HG02798 (cell line): ENCODE measurements around the gene MUC6.
A peak's percentile ranks its signal among the peaks of the same experiment; 100 is the strongest.

ENCODE experiments used
- ATAC-seq: cut with Tn5 transposase; IDR thresholded peaks from one replicate; pipeline ENCODE4 v1.9.1; 2021; ENCODE audit warnings: mild to moderate bottlenecking; ENCODE audit not compliant: unreplicated experiment, poor library complexity

The MUC6 gene

DNA sequence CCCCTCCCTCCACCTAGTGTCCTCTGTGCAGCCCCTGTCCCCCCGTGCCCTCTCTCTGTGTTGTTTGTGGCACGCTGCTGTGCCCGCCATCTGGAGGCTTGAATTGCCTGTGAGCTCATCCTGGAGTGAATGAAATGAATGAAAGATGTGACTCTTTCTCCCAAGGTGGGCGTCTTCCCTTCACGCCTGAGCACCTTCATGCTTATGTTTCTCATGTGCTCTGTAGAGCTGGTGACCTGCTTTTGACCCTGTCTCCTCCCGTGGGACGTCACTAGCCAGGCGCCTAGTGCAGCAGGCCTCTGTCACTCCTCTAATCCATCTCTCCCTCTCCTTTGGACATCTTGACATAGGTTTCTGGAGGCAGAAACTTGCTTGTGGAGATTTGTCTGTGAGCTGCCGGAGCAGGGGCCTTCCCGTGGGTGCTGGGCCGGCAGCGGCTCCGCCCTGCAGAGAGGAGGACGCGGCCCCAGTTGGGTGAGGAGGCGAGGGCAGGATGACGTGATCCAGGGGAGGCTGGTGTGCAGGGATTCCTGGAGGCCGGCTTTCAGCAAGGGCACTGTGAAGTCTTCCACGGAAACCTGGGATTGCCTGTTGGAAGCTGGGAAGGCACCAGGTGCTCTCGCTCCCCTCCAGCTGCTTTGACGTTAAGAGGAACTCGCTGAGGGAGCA lies 40.6 kb downstream of the MUC6 start:
- peak; percentile 54 for ATAC-seq

DNA sequence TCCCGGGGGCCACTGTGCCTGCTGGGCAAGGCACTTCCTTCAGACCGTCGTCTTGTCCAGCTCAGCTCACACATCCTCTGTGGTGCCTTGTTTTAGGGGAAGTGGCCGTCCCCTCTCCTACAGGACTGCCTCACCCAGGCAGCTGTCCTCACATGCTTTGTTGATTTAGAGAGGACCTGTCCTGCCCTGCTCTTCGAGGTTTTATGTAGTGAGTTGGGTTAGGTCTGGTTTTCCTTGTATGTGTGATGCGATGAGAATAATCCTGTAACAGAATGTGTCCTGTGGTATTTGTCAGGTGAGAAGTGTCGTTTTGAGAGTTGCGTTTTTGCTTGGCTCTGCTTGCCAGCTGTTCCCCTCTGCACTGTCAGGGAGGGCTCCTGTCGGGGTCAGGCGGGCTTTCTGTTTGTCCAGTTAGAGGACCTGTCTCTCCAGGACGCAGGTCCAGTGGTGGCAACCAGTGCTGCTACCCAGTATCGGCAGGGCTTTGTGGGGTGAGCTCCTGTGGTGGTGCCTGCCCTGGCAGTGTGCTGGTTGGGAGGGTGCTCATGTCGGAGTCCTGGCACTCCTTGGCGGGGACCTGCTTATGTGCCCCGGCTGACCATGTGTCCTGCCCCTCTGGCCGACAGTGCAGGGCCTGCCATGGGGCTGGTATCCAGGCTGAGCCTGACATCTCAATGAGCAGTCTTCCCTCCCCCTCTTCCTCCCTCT lies 41.3 kb downstream of the MUC6 start:
- no peak for ATAC-seq

DNA sequence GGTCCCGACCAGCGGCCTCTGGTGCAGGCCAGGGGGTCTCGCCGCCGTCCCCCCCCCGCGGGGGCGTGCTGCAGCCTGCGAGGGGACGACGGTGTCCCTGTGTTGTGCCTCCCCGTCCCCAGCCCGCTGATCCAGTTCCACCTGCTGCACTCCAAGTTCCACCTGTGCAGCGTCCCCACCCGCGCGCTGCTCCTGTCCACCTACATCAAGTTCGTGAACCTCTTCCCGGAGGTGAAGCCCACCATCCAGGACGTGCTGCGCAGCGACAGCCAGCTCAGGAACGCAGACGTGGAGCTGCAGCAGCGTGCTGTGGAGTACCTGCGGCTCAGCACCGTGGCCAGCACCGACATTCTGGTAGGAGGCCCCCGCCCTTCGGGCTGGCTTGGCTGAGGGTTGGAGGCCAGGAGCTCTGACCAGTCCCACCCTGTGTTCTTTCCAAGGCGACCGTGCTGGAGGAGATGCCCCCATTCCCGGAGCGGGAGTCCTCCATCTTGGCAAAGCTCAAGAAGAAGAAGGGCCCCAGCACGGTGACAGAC lies 42.8 kb downstream of the MUC6 start:
- ATAC-seq = no peak

DNA sequence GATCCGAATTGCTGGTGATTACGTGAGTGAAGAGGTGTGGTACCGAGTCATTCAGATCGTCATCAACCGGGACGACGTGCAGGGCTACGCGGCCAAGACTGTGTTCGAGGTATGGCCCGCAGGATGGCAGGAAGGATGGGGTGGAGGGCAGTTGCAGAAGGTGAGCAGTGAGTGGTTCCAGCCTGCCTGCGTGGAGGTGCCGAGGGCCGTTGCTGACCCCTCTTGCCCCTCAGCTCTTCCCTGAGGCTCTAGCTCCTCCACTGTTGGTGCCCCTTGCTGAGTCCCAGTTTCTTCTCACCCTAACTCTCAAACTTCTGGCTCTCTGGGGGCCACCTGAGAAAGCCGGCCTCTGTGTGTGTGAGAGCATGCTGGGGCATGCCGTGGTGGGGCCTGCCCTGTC lies 43.9 kb downstream of the MUC6 start:
- no peak for ATAC-seq

DNA sequence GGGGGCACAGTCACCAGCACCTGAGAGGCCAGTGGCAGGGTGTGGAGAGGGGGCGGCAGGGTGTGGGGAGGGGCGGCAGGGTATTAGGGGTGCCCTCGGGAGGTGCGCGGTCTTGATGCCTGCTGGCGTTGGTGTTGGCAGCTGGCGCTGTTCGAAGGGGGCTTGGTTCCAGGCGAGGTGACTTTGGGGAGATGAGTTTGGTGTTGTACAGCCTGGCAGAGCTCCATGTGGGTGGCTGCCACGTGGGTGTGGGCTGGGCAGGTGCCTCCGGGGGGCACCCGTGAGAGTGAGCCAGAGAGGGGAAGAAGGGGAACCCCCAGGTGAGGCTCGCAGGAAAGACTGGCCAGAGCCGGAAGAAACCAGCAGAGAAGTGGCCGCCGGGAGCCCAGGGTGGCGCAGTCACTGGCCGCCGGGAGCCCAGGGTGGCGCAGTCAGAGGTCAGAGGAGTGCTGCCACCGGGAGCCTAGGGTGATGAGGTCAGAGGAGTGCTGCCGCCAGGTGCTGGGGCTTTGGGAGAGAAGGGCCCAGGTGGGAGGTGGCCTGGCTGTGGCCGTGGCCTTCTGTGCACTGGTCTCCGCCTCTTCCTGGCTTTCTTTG lies 44.7 kb downstream of the MUC6 start:
- no peak for ATAC-seq

DNA sequence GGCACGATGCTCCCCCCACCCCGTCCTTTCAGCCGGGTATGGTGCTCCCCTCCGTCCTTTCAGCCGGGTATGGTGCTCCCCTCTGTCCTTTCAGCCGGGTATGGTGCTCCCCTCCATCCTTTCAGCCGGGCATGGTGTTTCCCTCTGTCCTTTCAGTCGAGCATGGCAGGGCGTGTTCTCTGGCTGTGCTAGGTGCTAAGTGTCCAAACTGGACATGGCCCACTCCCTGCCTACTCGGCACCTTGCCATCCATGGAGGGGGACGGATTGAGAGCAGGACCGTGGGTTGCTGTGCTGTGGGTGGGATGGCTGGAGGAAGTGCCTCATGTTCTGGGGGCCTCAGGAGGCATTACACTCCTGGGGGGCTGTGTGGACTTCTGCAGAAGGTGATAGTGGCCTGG lies 45.5 kb downstream of the MUC6 start:
- ATAC-seq = no peak

DNA sequence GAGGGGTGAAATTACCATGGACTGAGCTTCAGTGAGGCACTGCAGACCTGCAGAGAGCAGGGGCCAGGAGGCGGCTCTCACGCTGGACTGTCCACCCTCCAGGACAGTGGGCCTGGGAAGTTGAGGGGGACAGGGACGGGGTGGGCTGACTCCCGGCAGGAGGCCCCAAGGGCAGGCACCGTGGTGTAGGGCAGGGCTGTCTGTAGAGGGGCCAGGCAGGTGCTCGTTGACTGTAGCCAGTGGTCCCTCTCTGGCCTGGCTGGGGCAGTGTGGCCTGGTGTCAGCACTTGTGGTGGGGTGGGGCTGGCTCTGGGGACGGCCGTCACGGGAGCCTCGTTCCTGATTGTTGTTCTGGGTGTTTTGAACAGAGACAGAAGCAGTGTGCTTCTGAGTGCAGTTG lies 46.4 kb downstream of the MUC6 start:
- ATAC-seq = no peak

DNA sequence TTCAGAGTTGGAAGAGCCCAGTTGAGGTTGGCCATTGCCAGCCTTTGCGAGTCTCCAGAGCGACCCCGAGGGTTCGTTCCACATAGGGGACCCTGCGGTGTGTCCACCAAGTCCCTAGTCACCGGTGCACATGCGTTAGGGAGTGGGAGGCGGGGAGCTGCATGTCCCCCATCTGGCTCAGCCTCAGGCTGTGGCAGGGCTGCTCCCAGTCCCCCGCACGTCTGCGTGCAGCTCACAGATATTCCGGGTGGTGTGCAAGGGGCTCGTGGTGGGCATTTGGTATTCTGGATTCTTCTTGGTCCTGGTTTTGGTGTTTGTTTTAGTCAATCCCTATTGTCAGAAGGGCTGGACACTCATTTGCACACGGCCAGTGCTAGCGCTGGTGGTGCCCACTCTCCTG lies 48.8 kb downstream of the MUC6 start:
- ATAC-seq = no peak

DNA sequence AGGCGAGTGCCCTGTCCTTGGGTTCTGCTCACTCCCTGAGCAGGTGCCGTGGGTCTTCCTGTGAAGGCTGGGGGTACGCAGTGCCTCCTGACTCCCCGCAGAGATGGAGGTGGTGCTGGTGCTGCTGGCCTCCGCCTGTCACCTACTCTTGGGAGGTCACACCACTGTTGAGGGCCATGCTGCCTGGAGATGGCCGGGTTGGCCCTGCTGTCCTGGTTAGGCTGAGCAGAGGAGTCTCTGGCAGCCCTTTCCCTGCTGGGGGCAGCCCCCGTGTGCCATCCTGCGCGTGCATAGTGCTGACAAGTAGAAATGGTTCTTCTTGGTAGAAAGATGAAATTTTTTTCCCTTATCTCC lies 49.6 kb downstream of the MUC6 start:
- ATAC-seq = no peak

DNA sequence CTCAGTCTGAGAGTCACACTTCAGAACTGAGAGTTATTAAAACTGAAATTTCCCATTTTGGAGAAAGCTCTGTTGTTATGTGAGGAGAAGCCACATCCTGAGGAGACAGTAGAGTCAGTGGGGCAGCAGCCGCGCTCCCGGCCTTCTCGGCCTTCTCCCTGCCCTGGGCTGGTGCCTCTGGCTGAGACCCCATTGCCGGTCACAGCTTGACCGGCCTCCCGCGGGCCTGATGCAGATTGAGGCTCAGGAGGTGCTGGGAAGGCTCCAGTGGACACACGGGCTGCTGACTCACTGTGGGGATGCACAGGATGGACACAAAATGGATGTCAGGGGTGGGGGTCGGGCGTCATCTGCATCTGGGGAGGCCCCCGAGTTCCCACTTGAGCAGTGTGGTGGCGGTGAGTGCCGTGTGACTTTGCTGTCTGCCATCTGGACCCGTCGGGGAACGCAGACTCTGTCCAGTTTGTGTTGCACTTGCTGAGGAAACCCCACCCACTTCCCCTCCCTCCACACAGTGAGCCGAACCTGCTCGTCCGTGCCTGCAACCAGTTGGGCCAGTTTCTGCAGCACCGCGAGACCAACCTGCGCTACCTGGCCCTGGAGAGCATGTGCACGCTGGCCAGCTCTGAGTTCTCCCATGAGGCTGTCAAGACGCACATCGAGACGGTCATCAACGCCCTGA lies 50.1 kb downstream of the MUC6 start:
- no peak for ATAC-seq

DNA sequence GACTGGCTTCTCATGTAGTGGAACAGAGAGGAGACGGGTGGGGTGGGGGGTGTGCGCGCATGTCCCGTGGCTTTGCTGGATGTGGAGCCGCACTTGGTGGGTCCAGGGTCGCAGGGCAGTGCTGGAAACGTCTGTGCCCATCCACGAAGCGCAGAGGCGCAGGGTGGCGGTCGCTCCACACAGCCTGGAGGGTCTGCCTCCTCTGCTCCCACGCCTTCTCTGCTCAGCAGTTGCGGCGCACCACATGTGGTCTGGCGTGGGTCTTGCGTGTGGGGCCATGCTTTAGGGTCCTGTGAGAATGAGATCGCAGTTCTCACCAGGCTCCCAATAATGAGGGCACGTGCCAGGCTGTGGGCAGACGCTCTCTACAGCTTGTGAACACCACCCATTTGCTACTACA lies 50.7 kb downstream of the MUC6 start:
- no peak for ATAC-seq

DNA sequence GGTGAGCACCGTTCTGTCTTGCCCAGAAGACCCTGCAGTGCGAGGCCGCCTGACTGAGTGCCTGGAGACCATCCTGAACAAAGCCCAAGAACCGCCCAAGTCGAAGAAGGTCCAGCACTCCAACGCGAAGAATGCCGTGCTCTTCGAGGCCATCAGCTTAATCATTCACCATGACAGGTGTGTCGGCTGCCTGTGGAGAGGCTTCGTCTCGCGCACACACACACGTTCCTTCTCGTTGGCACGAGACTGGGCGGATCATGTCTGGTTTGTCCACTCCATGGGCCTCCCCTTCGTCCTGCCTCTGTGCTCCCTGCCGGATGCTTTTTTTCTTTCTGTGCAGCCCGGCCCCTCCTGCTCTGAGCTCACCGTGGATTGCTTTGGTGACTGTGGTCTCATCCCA lies 51.1 kb downstream of the MUC6 start:
- no peak for ATAC-seq

DNA sequence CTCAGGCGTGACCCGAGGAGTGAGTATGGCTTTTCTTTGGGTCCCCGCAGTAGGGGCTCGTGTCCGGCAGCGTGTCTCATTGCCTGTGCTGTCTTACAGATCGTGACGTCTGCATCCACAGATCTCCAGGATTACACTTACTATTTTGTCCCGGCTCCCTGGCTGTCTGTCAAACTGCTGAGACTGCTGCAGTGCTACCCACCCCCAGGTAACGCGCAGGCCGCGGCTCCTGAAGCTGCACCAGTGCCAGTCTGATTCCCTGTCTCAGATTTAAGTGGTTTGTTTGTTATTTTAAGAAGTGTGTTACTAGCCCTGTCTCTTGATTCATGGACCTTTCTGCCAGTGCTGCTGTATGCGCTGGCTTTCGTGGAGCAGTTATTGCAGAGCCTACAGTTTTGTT lies 52.0 kb downstream of the MUC6 start:
- ATAC-seq = no peak

DNA sequence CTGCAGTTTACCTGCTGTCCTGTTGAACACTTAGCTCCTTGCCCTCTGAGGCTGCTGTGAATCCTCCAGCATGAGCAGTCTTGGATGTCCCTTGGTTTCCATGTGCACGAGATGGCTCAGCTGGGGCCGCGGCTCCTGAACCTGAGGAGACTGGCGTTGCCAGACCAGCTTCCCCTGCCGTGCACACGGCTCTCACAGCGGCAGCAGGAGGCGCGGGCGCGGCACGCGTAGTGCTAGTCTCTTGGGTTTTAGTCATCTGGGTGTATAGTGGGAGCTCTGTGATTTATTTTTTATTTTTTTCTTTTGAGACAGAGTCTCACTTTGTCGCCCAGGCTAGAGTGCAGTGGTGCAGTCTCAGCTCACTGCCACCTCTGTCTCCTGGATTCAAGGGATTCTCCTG lies 54.8 kb downstream of the MUC6 start:
- ATAC-seq = no peak

DNA sequence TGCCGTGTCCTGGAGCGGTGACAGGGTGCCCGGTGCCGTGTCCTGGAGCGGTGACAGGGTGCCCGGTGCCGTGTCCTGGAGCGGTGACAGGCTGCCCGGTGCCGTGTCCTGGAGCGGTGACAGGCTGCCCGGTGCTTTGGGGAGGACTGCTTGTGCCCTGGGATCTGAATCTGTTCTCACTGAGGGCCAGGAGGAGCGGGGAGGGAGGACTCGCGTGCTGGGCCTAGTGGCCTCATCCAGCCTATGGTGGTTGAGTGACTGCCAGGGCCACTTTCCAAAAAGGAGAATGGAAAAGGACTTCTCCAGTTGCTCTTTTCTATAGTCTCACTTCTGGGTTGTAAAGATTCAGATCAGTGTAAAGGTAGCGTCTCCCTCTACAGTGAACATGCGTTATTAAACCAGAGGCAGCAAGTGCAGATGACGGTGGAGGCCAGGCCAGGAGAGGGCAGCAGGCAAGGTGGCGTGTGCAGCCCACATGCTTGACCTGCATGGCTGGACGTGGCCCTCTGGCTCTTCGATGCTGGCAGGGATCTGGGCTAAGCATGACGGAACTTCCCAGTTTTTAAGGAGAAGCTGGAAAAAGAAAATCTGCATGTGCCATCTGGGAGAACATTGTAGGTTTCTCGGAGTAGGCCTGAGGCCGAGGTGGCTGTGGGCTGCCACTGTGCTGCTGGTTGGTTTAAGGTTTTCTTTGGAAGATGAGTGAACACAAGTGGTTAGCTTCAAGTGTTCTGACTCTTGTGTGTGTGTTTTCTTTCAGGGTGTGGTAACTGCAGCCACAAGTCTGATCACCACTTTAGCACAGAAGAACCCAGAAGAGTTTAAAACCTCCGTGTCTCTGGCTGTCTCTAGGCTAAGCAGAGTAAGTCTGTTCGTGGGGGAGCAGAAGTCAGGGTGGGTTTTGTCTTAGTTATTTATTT lies 55.8 kb downstream of the MUC6 start:
- no peak for ATAC-seq

DNA sequence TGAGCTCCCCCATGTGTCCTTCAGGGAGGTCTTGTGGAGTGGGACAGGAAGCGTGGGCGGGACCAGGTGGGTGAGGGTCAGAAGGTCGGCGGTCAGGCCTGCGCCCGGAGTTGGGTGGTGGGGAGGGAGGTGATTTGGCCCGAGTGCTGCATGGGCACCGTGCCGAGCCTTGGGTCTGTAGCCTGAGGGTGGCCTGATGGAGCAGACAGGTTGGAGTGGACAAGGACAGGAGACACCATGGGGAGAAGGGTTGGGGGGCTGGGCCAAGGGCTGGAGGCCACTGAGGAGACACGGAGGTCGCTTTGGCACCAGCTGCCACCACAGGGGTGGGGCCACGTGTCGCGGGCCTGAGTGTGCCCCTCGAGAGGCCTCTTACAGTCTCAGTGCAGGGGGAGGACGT lies 57.7 kb downstream of the MUC6 start:
- no peak for ATAC-seq

DNA sequence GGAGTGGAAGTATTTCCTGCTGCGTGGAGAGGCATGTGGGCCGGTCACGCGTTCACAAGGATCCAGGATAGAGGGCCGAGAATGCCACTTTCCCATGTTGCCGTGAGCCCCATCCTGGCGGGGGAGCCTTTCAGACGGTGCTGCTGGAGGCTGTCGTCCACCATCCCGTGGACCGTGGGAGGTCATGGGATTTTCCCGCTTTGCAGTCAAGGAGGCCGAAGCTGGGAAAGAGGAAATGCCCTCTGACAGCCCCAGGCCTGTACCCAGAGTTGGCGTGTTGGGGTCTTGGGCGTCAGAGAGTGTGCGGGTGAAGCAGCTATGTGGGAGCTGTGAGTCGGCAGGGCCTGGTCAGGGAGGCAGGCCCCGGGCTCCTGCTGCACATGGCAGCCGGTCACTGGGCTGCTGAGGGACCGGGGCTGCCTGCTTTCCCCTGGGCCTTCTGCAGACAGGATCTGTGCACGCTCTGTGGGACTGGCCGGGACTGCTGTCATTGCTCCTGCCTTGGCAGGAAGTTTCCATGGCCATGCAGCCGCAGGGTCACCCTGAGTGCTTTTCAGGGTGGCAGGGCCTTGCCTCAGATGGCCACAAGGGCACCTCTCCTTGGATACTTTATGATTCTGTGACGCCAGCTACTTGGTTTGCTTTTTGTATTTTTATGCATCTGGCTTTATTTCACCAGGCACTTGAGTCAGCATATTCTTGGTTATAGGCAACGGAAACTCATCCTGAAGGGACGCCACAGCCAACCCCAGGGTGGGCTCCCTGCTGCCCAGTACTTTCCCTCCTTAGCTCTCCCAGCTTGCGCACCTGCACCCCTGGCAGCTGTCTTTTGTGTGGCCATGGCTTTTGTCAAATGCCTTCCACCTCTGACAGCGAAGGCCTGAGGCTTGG lies 58.4 kb downstream of the MUC6 start:
- ATAC-seq = no peak

DNA sequence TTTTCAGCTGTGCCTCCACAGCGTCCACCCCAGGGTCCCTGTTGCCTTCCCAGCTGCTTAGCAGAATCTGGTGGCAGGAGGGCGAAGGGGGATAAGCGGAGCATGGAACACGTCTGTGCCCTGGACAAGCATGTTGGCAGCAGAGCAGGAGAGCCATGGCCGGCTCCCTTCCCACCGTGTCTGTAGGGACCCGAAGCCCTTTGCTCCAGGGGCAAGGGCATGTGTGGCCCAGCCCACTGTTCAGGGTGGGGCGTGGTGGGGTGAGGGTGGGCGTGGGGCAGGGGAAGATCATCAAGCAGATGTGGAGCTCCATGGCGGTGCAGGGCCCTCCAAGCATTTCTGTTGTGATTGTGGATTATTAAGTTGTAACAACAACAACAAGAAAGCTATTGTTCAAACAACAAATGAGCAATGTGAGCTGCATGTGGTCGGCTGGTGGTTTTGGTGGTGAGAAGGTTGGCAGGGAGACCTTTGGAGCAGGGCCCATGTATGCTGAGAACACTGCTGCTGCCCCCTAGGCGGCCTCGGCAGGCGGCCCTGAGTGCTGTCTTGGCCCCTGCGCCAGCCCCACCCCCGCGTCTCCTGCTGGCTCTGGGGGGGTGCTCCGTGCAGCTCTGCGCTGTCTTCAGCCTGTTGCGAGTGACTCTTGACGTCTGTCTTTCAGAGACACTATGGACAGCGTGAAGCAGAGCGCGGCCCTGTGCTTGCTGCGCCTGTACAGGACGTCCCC lies 59.9 kb downstream of the MUC6 start:
- ATAC-seq = no peak

DNA sequence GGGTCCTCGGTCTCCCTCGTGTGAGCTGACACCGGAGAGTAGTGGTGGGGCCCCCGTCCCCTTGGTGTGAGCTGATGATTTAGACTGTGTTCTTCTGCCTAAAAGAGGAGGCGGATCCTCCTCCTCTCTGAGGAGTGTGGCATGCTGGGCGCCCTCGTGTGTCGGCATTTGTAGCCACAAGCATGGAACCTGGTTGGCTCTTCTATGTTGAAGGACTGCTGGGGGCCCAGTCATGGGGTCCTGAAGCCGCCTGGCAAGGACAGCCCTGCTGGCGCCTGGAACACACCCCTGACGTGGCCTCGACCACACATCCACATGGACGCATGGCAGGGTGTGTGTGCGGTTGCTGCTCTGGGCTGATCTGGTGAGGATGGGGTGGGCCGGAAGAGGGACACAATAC lies 60.7 kb downstream of the MUC6 start:
- no peak for ATAC-seq
